Chondrocyte (in vitro differentiated cells): ENCODE measurements around the gene USP6NL. TPM values are rescaled to one million over a fixed set of nuclear protein-coding genes. Genes with fewer than 3 reads are reported as not detected.

Experiments used
- DNase-seq: peaks from one replicate; pipeline ENCODE4 v3.0.0; 2021; ENCODE audit warnings: mixed read lengths, low spot score
- H3K27ac Mint-ChIP-seq: one replicate; pipeline ENCODE4 v1.8.0; 2021; ENCODE audit warnings: mild to moderate bottlenecking, moderate library complexity, mixed read lengths; ENCODE audit not compliant: unreplicated experiment
- H3K27me3 Mint-ChIP-seq: 2 replicates; pipeline ENCODE4 v1.8.0; 2021; ENCODE audit warnings: low read depth, mixed read lengths
- H3K36me3 Mint-ChIP-seq: 2 replicates; pipeline ENCODE4 v1.8.0; 2021; ENCODE audit warnings: low read depth, mixed read lengths
- H3K4me1 Mint-ChIP-seq: 2 replicates; pipeline ENCODE4 v1.8.0; 2021; ENCODE audit warnings: low read depth, mild to moderate bottlenecking, mixed read lengths
- H3K4me3 Mint-ChIP-seq: one replicate; pipeline ENCODE4 v1.8.0; 2021; ENCODE audit warnings: mild to moderate bottlenecking, moderate library complexity, mixed read lengths; ENCODE audit not compliant: unreplicated experiment
- H3K9me3 Mint-ChIP-seq: 2 replicates; pipeline ENCODE4 v1.8.0; 2021; ENCODE audit warnings: low read depth, mixed read lengths
- total RNA-seq: library from RNA; stranded (reverse); gene quantifications from 3 replicates; pipeline ENCODE4 v1.2.1, GENCODE V29; 2021
- TF ChIP-seq, protein P1 (sequence below): fragments of 200-600 bp; sonication (generic); IDR thresholded peaks from 2 replicates; pipeline ENCODE4 v1.5.0; 2021; ENCODE audit warnings: antibody characterized with exemption, mild to moderate bottlenecking, moderate library complexity

USP6NL gene
- total RNA-seq, 1 donor from 2014 or later: 12.3 TPM

DNA sequence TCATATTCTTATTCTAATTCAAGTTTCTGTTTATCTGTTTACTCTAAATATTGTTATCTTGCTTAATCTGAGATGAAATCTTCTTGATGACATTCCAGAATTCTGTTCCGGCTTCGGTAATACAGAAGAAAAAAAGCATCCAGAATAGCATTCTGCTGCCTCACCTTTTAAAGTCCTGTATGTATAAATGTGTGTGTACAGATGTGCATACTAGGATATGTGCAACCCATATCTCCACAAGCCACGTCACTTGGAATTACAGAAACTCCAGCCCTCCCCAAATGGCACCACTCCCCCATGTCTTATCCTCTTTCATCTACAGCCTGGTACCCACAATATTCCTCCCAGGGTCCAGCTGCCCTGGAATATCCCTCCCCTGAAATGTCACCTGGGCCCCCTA lies 27.9 kb upstream of the USP6NL start:
- peaks cover 1% of the 10 kb centered on the region for H3K36me3 Mint-ChIP-seq
- H3K27me3 Mint-ChIP-seq: peaks cover 5% of the 10 kb centered on the region
- TF ChIP-seq, protein P1, sequence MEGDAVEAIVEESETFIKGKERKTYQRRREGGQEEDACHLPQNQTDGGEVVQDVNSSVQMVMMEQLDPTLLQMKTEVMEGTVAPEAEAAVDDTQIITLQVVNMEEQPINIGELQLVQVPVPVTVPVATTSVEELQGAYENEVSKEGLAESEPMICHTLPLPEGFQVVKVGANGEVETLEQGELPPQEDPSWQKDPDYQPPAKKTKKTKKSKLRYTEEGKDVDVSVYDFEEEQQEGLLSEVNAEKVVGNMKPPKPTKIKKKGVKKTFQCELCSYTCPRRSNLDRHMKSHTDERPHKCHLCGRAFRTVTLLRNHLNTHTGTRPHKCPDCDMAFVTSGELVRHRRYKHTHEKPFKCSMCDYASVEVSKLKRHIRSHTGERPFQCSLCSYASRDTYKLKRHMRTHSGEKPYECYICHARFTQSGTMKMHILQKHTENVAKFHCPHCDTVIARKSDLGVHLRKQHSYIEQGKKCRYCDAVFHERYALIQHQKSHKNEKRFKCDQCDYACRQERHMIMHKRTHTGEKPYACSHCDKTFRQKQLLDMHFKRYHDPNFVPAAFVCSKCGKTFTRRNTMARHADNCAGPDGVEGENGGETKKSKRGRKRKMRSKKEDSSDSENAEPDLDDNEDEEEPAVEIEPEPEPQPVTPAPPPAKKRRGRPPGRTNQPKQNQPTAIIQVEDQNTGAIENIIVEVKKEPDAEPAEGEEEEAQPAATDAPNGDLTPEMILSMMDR: no peak
- no peaks in the 10 kb centered on the region for H3K9me3 Mint-ChIP-seq
- no peak overlapping the region for H3K27ac Mint-ChIP-seq
- H3K4me1 Mint-ChIP-seq: peaks cover 5% of the 10 kb centered on the region
- DNase-seq: no peak
- H3K4me3 Mint-ChIP-seq: no peak overlapping the region

DNA sequence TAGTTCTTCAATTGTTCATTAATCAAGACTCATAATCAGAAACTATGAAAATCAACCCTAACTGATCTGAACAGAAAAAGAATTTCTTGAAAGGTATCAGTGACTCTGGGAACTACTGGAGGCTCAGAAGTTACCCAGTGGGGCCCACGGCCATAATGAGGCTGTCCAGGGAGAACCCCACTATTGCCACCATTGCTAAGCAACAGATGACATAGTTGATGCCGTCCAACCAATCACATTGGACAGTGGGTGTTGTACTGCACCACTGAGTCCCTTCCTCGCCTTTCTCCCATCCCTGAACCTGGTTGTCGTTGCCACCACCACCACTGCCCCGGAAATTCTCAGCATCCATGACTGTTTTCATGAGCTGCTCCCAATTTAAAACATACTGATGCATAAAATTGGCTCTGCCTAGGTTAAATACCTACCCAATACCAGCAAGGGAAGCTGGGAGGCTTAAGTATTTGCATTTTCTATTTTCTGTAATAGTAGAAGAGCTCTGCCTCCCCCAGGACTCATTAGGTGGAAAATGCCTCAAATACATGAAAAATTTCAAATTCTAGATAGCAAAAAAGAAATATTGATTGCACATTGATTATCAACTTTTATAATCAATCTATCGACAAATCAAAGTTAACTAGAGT lies 26.7 kb upstream of the USP6NL start:
- Mint-ChIP-seq H3K27me3 (peaks cover 5% of the 10 kb centered on the region), H3K4me3 (no peak overlapping the region), H3K9me3 (no peaks in the 10 kb centered on the region), H3K27ac (no peak overlapping the region), H3K4me1 (peaks cover 5% of the 10 kb centered on the region), H3K36me3 (peaks cover 1% of the 10 kb centered on the region)
- TF ChIP-seq, protein P1: no peak
- no peak for DNase-seq

DNA sequence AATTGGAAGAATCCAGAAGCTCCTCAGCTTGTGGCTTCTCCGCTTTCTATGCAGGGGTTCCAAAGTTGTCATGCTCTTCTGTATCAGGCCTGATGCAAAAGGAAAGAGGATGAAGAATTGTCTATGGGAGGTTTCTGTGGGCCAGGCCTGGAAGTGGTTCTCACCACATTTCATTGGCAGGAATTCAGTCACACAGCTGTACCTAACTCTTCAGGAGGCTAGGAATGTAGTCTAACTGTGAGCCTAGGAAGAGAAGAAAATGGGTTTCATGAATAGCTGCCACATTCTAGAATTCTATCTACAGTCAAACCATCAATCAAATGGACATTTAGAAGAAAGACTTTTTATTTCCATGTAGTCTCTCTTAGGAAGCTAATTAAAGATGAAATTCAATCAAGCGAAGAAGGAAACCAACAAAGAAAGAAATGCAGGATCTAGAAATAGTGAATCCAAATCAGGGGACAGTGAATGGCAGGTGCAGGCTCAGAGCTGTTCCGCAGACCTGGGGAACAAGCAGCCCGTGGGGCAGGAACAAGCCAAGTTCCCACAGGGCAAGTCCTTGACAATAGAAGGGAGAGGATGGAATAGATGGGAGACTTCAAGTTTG lies 25.4 kb upstream of the USP6NL start:
- peaks cover 5% of the 10 kb centered on the region for H3K27me3 Mint-ChIP-seq
- H3K9me3 Mint-ChIP-seq: no peaks in the 10 kb centered on the region
- no peak overlapping the region for H3K4me3 Mint-ChIP-seq
- H3K4me1 Mint-ChIP-seq: peaks cover 5% of the 10 kb centered on the region
- H3K36me3 Mint-ChIP-seq: peaks cover 1% of the 10 kb centered on the region
- TF ChIP-seq, protein P1: no peak
- H3K27ac Mint-ChIP-seq: no peak overlapping the region
- no peak for DNase-seq

DNA sequence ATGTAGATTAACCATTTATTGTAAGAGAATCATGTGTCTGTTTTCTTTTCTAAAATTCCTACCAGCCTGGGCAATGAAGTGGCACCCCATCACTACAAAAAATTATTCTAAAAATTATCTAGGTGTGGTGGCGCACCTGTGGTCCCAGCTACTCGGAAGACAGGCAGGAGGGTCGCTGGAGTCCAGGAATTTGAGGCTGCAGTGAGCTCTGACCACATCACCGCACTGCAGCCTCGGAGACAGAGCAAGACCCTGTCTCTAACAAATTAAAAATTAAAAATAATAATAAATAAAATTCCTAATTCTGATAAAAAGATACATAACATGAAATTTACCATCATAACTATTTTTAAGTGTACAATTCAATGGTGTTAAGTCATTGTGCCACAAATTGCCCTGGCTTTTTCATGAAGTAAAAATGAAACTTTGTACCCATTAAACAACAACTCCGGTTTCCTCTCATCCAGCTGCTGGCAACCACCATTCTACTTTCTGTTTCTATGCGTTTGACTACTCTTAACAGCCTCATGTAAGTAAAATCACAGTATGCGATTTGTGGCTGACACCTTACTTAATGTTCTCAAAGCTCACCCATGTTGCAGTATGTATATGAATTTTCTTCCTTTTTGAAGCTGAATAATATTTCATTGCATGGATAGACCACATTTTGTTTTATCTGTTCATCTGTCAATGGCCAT lies 20.6 kb upstream of the USP6NL start:
- TF ChIP-seq, protein P1: no peak
- no peaks in the 10 kb centered on the region for H3K9me3 Mint-ChIP-seq

DNA sequence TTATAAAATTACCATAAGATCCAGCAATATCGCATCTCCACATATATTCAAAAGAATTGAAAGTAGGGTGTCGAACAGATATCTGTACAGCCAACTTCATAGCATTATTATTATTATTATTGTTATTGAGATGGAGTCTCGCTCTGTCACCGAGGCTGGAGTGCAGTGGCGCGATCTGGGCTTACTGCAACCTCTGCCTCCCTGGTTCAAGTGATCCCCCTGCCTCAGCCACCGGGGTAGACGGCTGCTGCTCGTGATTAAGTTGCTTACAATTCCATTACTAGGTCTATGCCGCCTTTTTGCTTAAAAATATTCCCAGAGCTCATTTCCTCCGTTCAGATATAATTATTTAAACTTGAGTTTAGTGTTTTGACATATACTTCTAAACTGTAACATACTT lies 19.8 kb upstream of the USP6NL start:
- peaks cover 3% of the 10 kb centered on the region for H3K36me3 Mint-ChIP-seq
- TF ChIP-seq, protein P1: no peak
- H3K4me1 Mint-ChIP-seq: no peaks in the 10 kb centered on the region
- H3K9me3 Mint-ChIP-seq: no peaks in the 10 kb centered on the region
- H3K27ac Mint-ChIP-seq: no peak overlapping the region
- H3K4me3 Mint-ChIP-seq: no peak overlapping the region
- peaks cover 3% of the 10 kb centered on the region for H3K27me3 Mint-ChIP-seq
- DNase-seq: no peak

More for the DNA sequence above, 20.6 kb upstream of the USP6NL start:
- no peak overlapping the region for H3K27ac Mint-ChIP-seq
- H3K4me3 Mint-ChIP-seq: no peak overlapping the region
- H3K36me3 Mint-ChIP-seq: peaks cover 1% of the 10 kb centered on the region
- no peaks in the 10 kb centered on the region for H3K4me1 Mint-ChIP-seq
- DNase-seq: no peak
- peaks cover 4% of the 10 kb centered on the region for H3K27me3 Mint-ChIP-seq
